NCI-H524 (cell line): Measurements from ENCODE around the gene INSM2.

Source experiments
- DNase-seq, 2 experiments: peaks; one replicate each; lab custom pipeline; 2025; lab: John Stamatoyannopoulos, UW

Gene INSM2

GRCh38 chr14:35533357-35534207, at the start of gene INSM2:
Gene INSM2 (plus strand): TSS chr14:35534164. CDS start chr14:35534253, 89 bp downstream.
- peak; percentile 92 to 97 for DNase-seq

GRCh38 chr14:35492569-35493014, 41.4 kb upstream of the INSM2 start:
- DNase-seq, result no peak

- no peak for DNase-seq
Observed at GRCh38 chr14:35495278-35495677, 38.7 kb upstream of the INSM2 start.

GRCh38 chr14:35499180-35499579, 34.8 kb upstream of the INSM2 start:
- no peak for DNase-seq

GRCh38 chr14:35503646-35504045, 30.3 kb upstream of the INSM2 start:
- peak in 1 of 2 experiments; percentile 60 for DNase-seq

- peak in 1 of 2 experiments; percentile 62 for DNase-seq
Observed at GRCh38 chr14:35504260-35504659, 29.7 kb upstream of the INSM2 start.

GRCh38 chr14:35506461-35506860, 27.5 kb upstream of the INSM2 start:
- DNase-seq, result no peak

GRCh38 chr14:35506927-35507326, 27.0 kb upstream of the INSM2 start:
- no peak for DNase-seq

GRCh38 chr14:35509846-35510245, 24.1 kb upstream of the INSM2 start:
- DNase-seq, result peak in 1 of 2 experiments; percentile 26

- no peak for DNase-seq
Observed at GRCh38 chr14:35512765-35513164, 21.2 kb upstream of the INSM2 start.

- DNase-seq, result no peak
Observed at GRCh38 chr14:35515916-35516315, 18.0 kb upstream of the INSM2 start.

GRCh38 chr14:35519986-35520385, 14.0 kb upstream of the INSM2 start:
- no peak for DNase-seq

GRCh38 chr14:35525695-35526094, 8.3 kb upstream of the INSM2 start:
- no peak for DNase-seq

- no peak for DNase-seq
Observed at GRCh38 chr14:35526962-35527361, 7.0 kb upstream of the INSM2 start.

- DNase-seq, result no peak
Observed at GRCh38 chr14:35531960-35532747, 1.8 kb upstream of the INSM2 start.

- DNase-seq, result no peak
Observed at GRCh38 chr14:35532783-35533356, 1.1 kb upstream of the INSM2 start.

GRCh38 chr14:35534208-35534872, 376 bp downstream of the INSM2 start:
- DNase-seq, result peak in 1 of 2 experiments; percentile 97

- peak; percentile 33 to 66 for DNase-seq
Observed at GRCh38 chr14:35534873-35535482, 1.0 kb downstream of the INSM2 start.

GRCh38 chr14:35535483-35536112, 1.6 kb downstream of the INSM2 start:
- DNase-seq, result peak; percentile 44 to 60

GRCh38 chr14:35539969-35540368, 6.0 kb downstream of the INSM2 start:
- no peak for DNase-seq

- no peak for DNase-seq
Observed at GRCh38 chr14:35543006-35543405, 9.0 kb downstream of the INSM2 start.
